ENCODE results near the gene SLC16A13. TPM values are rescaled to one million over a fixed set of nuclear protein-coding genes. Genes with fewer than 3 reads are reported as not detected.

SLC16A13 gene
- total RNA-seq, 4 donors from 2014 or later, result 0.58 to 0.81 (median 0.72) TPM; not detected in 1

GRCh38 chr17:7011415-7011814 is 24.4 kb upstream of the SLC16A13 start:
- WGBS, 2 donors (ENCODE audit: low coverage in 1 of 2), result 32 to 41% methylated on average over 5 to 11 of the region's 14 CpGs
- TF ChIP-seq POLR2A (IDR thresholded peaks at IDR 0.05), result no peak
- no peak for TF ChIP-seq POLR2AphosphoS5 (IDR thresholded peaks at IDR 0.05)
- TF ChIP-seq EP300 (IDR thresholded peaks at IDR 0.05), result no peak
- TF ChIP-seq, protein P1, sequence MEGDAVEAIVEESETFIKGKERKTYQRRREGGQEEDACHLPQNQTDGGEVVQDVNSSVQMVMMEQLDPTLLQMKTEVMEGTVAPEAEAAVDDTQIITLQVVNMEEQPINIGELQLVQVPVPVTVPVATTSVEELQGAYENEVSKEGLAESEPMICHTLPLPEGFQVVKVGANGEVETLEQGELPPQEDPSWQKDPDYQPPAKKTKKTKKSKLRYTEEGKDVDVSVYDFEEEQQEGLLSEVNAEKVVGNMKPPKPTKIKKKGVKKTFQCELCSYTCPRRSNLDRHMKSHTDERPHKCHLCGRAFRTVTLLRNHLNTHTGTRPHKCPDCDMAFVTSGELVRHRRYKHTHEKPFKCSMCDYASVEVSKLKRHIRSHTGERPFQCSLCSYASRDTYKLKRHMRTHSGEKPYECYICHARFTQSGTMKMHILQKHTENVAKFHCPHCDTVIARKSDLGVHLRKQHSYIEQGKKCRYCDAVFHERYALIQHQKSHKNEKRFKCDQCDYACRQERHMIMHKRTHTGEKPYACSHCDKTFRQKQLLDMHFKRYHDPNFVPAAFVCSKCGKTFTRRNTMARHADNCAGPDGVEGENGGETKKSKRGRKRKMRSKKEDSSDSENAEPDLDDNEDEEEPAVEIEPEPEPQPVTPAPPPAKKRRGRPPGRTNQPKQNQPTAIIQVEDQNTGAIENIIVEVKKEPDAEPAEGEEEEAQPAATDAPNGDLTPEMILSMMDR (IDR thresholded peaks at IDR 0.05), result no peak
- peak overlapping the region; percentile 83 to 87 for H3K4me3 ChIP-seq
- H3K27ac ChIP-seq, result peak overlapping the region in 1 of 4 donors; percentile 92
- no peaks in the 10 kb centered on the region for H3K9me3 ChIP-seq
- peaks cover 0 to 67% (median 30%) of the 10 kb centered on the region in 3 donors for H3K4me1 ChIP-seq
- H3K27me3 ChIP-seq, result no peaks in the 10 kb centered on the region
- no peak for ATAC-seq
- H3K36me3 ChIP-seq, result peaks cover 0 to 21% of the 10 kb centered on the region in 2 donors

DNA sequence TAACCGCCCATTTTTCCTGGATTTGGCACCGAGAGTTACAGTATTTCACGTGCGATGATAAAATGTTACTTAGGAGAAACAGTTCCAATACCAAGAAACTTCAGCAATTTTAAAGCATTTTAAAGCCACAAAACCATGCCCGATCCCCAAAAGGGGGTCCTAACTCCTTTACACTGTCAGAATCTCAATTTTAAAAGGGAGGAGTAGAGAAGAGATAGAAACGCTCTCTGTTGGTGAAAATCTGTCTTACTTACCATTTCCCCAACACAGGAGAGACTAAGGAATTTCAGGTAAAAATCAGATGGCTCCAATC is 23.9 kb upstream of the SLC16A13 start:
- H3K4me1 ChIP-seq, result peaks cover 0 to 72% (median 30%) of the 10 kb centered on the region in 3 donors
- WGBS, 2 donors (ENCODE audit: low coverage in 1 of 2), result 0% methylated on average over 2 to 6 of the region's 6 CpGs

DNA sequence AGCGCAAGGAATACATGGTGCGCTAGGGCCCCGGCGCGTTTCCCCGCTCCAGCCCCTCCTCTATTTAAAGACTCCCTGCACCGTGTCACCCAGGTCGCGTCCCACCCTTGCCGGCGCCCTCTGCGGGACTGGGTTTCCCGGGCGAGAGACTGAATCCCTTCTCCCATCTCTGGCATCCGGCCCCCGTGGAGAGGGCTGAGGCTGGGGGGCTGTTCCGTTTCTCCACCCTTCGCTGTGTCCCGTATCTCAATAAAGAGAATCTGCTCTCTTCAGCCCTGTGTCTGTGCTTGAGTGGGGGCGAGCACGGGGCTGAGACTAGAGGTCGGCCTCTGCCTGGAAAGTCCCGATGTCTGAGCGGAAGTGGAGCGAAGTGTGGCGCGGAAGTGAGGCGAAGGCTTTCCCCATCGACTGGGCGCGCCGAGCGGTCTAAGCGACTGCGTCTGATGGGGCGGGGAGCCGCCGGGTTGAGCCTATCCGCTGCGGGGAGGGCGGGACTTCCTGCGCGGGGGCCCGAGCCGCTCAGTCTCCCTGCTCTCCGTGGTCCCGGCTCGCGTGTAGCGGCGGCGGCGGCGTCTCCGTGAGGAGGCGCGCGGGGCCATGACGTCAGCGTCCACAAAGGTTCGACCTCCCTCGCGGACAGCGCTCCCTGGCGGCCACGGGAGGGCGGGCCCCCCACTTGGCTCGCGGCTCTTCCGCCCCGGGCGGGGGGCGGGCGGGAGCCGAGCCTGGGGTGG is 21.4 kb upstream of the SLC16A13 start:
- H3K4me3 ChIP-seq, result peak overlapping the region; percentile 83 to 87
- WGBS, 2 donors (ENCODE audit: low coverage in 1 of 2), result 2% methylated on average over 14 of the region's 75 CpGs; no CpG with 5 or more reads in 1 of the 2 donors
- H3K4me1 ChIP-seq, result peaks cover 0 to 82% (median 42%) of the 10 kb centered on the region in 3 donors
- TF ChIP-seq, protein P1 (IDR thresholded peaks at IDR 0.05), result peak in 3 of 4 experiments; percentile 66 to 91 (median 76)
- no peak for TF ChIP-seq EP300 (IDR thresholded peaks at IDR 0.05)
- peak; percentile 97 for TF ChIP-seq POLR2AphosphoS5 (IDR thresholded peaks at IDR 0.05)
- peak; percentile 80 for TF ChIP-seq POLR2A (IDR thresholded peaks at IDR 0.05)
- H3K27ac ChIP-seq, result peak overlapping the region; percentile 85 to 96 (median 89)
- ATAC-seq, result peak; percentile 94
- H3K9me3 ChIP-seq, result no peaks in the 10 kb centered on the region
- no peaks in the 10 kb centered on the region for H3K27me3 ChIP-seq
- peaks cover 0 to 17% of the 10 kb centered on the region in 2 donors for H3K36me3 ChIP-seq

More for the DNA sequence above, 23.9 kb upstream of the SLC16A13 start:
- peak overlapping the region; percentile 85 to 96 (median 89) for H3K27ac ChIP-seq
- peaks cover 0 to 21% of the 10 kb centered on the region in 2 donors for H3K36me3 ChIP-seq
- no peak for ATAC-seq
- peak overlapping the region; percentile 83 to 87 for H3K4me3 ChIP-seq
- H3K27me3 ChIP-seq, result no peaks in the 10 kb centered on the region
- H3K9me3 ChIP-seq, result no peaks in the 10 kb centered on the region
- TF ChIP-seq POLR2AphosphoS5 (IDR thresholded peaks at IDR 0.05) (no peak), EP300 (IDR thresholded peaks at IDR 0.05) (no peak), POLR2A (IDR thresholded peaks at IDR 0.05) (no peak)
- TF ChIP-seq, protein P1 (IDR thresholded peaks at IDR 0.05), result no peak

DNA sequence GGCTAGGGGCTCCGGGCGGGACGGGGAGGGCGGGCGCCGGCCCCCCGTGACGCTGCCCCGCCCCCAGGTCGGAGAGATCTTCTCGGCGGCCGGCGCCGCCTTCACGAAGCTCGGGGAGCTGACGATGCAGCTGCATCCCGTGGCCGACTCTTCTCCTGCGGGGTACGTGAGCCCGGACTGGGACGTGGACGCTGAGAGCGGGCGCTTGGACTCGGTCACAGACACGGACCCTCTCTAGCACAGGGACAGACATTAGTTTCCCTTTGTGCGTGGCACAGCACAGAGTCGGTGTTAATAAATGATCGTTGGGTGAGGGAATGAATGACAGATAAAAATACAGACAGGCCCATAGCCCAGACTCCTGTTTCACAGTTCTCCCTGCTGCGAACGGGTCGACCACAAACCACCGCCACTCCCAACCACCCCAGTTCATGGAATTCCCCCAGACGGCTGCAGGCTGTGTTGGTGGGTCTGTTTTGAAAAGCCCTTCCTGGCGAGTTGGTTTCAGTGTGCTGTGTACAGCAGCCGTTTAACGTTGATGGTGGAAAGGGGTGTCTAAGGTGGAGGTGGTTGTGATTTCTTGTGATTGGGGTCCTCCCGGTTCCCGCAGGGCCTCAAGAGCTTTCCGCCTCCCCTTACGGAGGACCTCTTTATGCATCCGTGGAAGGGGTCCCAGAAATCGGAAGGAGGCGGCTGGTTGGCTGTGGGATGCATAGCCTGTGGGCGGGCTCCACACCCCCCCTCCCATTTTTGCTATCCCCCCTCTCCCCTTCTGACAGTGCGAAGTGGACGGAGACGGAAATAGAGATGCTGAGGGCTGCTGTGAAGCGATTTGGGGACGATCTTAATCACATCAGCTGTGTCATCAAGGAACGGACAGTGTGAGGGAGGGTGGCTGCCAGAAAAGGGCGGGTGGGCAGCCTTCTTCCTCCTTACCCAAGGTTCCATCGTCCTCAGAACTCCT is 20.5 kb upstream of the SLC16A13 start:
- peaks cover 0 to 12% of the 10 kb centered on the region in 2 donors for H3K36me3 ChIP-seq
- H3K4me3 ChIP-seq, result peak overlapping the region; percentile 83 to 87
- no peak for ATAC-seq
- H3K4me1 ChIP-seq, result peaks cover 0 to 82% (median 38%) of the 10 kb centered on the region in 3 donors
- TF ChIP-seq POLR2A (IDR thresholded peaks at IDR 0.05), result peak in 1 of 2 donors; percentile 53
- TF ChIP-seq POLR2AphosphoS5 (IDR thresholded peaks at IDR 0.05), result no peak
- no peak for TF ChIP-seq EP300 (IDR thresholded peaks at IDR 0.05)
- peak overlapping the region; percentile 85 to 96 (median 89) for H3K27ac ChIP-seq
- no peaks in the 10 kb centered on the region for H3K27me3 ChIP-seq
- H3K9me3 ChIP-seq, result no peaks in the 10 kb centered on the region
- 2 to 5% methylated on average over 7 to 8 of the region's 56 CpGs for WGBS, 2 donors (ENCODE audit: low coverage in 1 of 2)

GRCh38 chr17:7016418-7016817 is 19.4 kb upstream of the SLC16A13 start:
- no peaks in the 10 kb centered on the region for H3K9me3 ChIP-seq
- no peak for ATAC-seq
- H3K4me1 ChIP-seq, result peaks cover 0 to 81% (median 30%) of the 10 kb centered on the region in 3 donors
- peak overlapping the region in 3 of 4 donors; percentile 86 to 96 (median 92) for H3K27ac ChIP-seq
- peaks cover 0 to 12% of the 10 kb centered on the region in 2 donors for H3K36me3 ChIP-seq
- H3K27me3 ChIP-seq, result peaks cover 4% of the 10 kb centered on the region
- TF ChIP-seq EP300 (IDR thresholded peaks at IDR 0.05) (no peak), POLR2AphosphoS5 (IDR thresholded peaks at IDR 0.05) (no peak), POLR2A (IDR thresholded peaks at IDR 0.05) (no peak)
- TF ChIP-seq, protein P1 (IDR thresholded peaks at IDR 0.05), result no peak
- 80 to 100% methylated on average over 1 to 2 of the region's 3 CpGs for WGBS, 2 donors (ENCODE audit: low coverage in 1 of 2)
- no peak overlapping the region for H3K4me3 ChIP-seq

All from gastroesophageal sphincter (tissue), 4 donors.